ENCODE results near the gene MCRIP2. TPM values are rescaled to one million over a fixed set of nuclear protein-coding genes. Genes with fewer than 3 reads are reported as not detected.

The MCRIP2 gene
- total RNA-seq, 6 experiments from 2014 or later: 48.8 to 130 (median 76.7) TPM

DNA sequence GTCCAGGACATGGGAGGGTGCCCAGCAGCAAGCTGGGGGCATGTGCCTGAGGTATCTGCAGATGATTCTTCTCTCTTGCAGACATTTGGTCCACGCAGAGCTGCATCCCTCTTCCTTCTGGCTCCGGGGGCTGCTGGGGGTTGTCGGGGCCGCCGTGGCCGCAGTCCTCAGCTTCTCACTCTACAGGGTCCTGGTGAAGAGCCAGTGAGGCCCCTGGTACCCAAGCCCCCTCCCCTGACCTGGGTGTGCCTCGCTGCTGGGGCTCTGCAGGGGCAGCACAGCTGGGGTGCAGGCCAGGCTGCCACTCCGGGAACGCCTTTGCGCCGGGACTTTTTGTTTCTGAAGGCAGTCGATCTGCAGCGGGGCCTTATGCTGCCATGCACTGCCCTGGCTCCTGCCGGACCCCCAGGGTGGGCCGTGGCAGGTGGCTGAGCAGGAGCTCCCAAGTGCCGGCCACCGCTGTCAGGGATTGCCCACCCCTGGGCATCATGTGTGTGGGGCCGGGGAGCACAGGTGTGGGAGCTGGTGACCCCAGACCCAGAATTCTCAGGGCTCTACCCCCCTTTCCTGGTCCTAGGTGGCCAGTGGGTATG, 31.9 kb downstream of the MCRIP2 start:
- Histone ChIP-seq H3K9me3 (no peaks in the 10 kb centered on the region), H3K4me3 (no peak overlapping the region), H3K27ac (no peak overlapping the region), H3K27me3 (no peaks in the 10 kb centered on the region), H3K4me1 (peaks cover 0 to 10% (median 0%) of the 10 kb centered on the region in 4 donors), H3K36me3 (peaks cover 0 to 43% (median 15%) of the 10 kb centered on the region in 4 donors)
- ATAC-seq: no peak
- no peak for DNase-seq
- WGBS (ENCODE audit: insufficient coverage, low coverage, low lambda C conversion rate, missing lambda C conversion rate): no CpG with 5 or more reads among the region's 18 CpGs
- intact Hi-C loops (cut with DNase I): no loop called here
- TF ChIP-seq, protein P1, sequence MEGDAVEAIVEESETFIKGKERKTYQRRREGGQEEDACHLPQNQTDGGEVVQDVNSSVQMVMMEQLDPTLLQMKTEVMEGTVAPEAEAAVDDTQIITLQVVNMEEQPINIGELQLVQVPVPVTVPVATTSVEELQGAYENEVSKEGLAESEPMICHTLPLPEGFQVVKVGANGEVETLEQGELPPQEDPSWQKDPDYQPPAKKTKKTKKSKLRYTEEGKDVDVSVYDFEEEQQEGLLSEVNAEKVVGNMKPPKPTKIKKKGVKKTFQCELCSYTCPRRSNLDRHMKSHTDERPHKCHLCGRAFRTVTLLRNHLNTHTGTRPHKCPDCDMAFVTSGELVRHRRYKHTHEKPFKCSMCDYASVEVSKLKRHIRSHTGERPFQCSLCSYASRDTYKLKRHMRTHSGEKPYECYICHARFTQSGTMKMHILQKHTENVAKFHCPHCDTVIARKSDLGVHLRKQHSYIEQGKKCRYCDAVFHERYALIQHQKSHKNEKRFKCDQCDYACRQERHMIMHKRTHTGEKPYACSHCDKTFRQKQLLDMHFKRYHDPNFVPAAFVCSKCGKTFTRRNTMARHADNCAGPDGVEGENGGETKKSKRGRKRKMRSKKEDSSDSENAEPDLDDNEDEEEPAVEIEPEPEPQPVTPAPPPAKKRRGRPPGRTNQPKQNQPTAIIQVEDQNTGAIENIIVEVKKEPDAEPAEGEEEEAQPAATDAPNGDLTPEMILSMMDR (IDR thresholded peaks at IDR 0.05): no peak
- TF ChIP-seq POLR2A (IDR thresholded peaks at IDR 0.05): no peak

DNA sequence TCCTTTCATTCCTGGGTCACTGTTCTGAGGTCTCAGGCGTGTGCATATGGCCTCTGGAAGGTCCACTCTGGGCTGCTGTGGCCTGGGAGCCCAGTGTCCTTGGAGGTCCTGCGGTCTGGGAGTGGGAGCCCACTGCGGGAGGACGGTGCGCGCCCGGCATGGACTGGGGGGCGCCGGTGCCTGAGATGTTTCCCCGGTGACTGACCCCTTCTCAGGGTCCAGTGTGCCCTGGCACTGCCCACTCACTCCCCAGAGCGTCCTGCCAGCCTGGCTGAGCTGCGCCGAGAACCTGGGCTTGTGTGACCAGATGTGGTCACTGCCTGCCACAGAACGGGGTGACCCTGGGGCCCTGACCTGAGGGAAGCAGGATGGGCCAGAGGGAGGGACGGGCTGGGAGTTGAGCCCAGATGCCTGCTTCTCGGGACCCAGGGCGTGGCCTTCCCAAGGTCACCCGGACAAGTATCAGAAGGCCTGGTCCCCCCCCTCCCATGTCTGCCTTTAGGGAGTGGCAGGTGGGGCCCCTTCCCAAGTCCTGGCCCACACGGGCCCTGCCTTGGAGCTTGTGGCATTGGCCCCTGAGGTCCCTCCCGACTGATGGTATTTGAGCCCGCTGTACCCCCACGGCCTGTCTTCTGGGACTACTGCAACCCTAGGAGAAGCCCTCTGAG, 32.7 kb downstream of the MCRIP2 start:
- no peak overlapping the region for H3K4me3 ChIP-seq
- no peak overlapping the region for H3K27ac ChIP-seq
- TF ChIP-seq POLR2A (IDR thresholded peaks at IDR 0.05): no peak
- TF ChIP-seq, protein P1 (IDR thresholded peaks at IDR 0.05): no peak
- intact Hi-C loops (cut with DNase I): no loop called here
- 20% methylated on average over 1 of the region's 22 CpGs for WGBS (ENCODE audit: insufficient coverage, low coverage, low lambda C conversion rate, missing lambda C conversion rate)
- ATAC-seq (no peak), DNase-seq (no peak)
- H3K4me1 ChIP-seq: peaks cover 0 to 7% (median 0%) of the 10 kb centered on the region in 4 donors
- H3K9me3 ChIP-seq: no peaks in the 10 kb centered on the region
- H3K36me3 ChIP-seq: peaks cover 0 to 43% (median 15%) of the 10 kb centered on the region in 4 donors
- no peaks in the 10 kb centered on the region for H3K27me3 ChIP-seq

DNA sequence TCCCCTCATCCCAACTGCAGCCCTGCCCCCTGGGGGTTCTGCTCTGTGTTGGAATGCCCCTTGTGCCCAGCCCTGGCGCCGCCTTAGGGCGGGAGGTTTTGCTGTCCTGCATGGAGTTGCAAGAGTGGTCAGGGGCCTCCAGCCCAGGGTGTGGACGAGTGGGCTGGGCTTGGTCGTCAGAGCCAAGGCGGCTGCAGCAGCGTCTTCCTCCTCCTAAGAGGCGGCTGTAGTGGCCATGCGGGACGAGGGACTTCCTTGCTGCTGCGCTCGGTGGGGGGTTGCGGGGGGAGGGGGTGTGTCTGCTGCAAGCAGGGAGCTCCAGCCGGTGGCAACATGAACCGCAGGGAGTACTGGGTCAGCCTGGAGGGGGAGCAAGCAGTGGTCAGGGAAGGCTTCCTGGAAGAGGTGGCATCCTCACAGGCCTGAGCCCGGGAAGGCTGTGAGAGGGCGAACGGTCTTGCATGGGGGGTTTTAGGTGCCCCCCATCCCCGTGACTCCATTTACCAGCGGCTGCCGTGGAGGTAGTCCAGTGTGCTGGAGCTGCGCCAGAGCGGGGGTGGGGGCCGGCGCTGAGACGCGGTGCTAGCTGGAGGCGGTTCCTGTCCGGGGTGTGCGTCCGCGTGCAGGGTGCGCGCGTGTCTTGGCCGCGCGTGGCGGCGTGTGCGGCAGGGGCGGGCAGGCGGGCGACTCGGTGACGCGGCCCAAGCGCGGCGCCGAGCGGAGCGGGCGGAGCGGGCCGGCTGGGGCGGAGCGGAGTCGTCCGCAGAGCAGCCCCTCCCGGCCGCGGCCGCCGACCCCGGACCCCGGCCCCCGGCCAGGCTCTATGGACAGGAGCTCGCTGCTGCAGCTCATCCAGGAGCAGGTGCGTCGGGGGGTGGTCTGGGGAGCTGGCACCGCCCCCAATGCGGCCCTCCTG, 33.6 kb downstream of the MCRIP2 start, which contains the start of gene RHBDL1:
Gene RHBDL1, plus strand, starts transcription at position 704 of the 916 bp plus-strand sequence. Its CDS starts 120 bp downstream, at position 824.
- no peaks in the 10 kb centered on the region for H3K9me3 ChIP-seq
- no peak within 1 kb of the TSS for H3K27ac ChIP-seq
- H3K36me3 ChIP-seq: peaks cover 0 to 35% (median 13%) of the 10 kb centered on the region in 4 donors
- TF ChIP-seq, protein P1 (IDR thresholded peaks at IDR 0.05): no peak
- TF ChIP-seq POLR2A (IDR thresholded peaks at IDR 0.05): no peak
- ATAC-seq (no peak), DNase-seq (no peak)
- H3K4me1 ChIP-seq: peaks cover 0 to 5% (median 0%) of the 10 kb centered on the region in 4 donors
- intact Hi-C loops (cut with DNase I): no loop called here
- peak within 1 kb of the TSS in 2 of 3 donors; percentile 18 to 38 for H3K4me3 ChIP-seq
- no peaks in the 10 kb centered on the region for H3K27me3 ChIP-seq
- WGBS (ENCODE audit: insufficient coverage, low coverage, low lambda C conversion rate, missing lambda C conversion rate): 8% methylated on average over 2 of the region's 73 CpGs

DNA sequence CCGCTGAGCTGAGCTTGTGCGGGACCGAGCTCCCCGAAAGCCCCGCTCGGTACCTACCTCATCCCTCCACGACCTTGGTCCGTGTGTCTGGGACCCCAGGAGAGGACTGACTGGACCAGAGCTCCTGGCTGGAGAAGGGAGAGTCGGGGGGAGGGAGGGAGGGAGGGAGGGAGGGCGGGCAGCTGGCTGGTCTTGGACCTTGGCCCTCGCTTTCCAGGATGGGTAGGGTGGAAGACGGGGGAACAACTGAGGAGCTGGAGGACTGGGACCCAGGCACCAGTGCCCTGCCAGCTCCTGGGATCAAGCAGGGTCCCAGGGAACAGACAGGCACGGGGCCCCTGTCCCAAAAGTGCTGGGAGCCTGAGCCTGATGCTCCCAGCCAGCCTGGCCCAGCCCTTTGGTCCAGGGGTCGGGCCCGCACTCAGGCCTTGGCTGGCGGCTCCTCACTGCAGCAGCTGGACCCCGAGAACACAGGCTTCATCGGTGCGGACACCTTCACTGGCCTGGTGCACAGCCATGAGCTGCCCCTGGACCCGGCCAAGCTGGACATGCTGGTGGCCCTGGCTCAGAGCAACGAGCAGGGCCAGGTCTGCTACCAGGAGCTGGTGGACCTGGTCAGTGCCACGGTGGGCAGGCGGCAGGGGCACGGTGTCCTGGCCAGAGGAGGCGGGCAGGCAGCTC, 34.4 kb downstream of the MCRIP2 start:
- Histone ChIP-seq H3K9me3 (no peaks in the 10 kb centered on the region), H3K27me3 (no peaks in the 10 kb centered on the region), H3K4me3 (peak overlapping the region in 2 of 3 donors; percentile 18 to 38), H3K4me1 (peaks cover 0 to 8% (median under 1%) of the 10 kb centered on the region in 4 donors), H3K36me3 (peaks cover 0 to 27% (median 10%) of the 10 kb centered on the region in 4 donors), H3K27ac (no peak overlapping the region)
- intact Hi-C loops (cut with DNase I): no loop called here
- TF ChIP-seq, protein P1 (IDR thresholded peaks at IDR 0.05): no peak
- TF ChIP-seq POLR2A (IDR thresholded peaks at IDR 0.05): no peak
- WGBS (ENCODE audit: insufficient coverage, low coverage, low lambda C conversion rate, missing lambda C conversion rate): 10% methylated on average over 2 of the region's 25 CpGs
- DNase-seq: no peak
- ATAC-seq: no peak

All from right lobe of liver (tissue), 6 donors.